MM.1S (cell line): ENCODE data around the gene KLF15.

Source experiments
- DNase-seq: peaks from one replicate; pipeline ENCODE4 v3.0.0-alpha.2; 2015
- H2AFZ ChIP-seq: fragments of 300-600 bp; sonication (generic); 2 replicates; pipeline ENCODE4 v1.6.0; 2016; ENCODE audit warnings: antibody characterized with exemption, low read length
- H3F3A ChIP-seq: fragments of 300-600 bp; sonication (generic); 2 replicates; pipeline ENCODE4 v1.6.1; 2016; ENCODE audit warnings: mild to moderate bottlenecking, antibody characterized with exemption, low read length, moderate library complexity, mixed read lengths; ENCODE audit not compliant: insufficient read depth
- H3K27ac ChIP-seq: fragments of 300-600 bp; sonication (generic); 2 replicates; pipeline ENCODE4 v1.5.1; 2016; ENCODE audit warnings: mild to moderate bottlenecking, low read length
- H3K27me3 ChIP-seq: fragments of 300-600 bp; sonication (generic); replicated peaks from 2 replicates; pipeline ENCODE4 v1.6.0; 2016; ENCODE audit warnings: low read length; ENCODE audit not compliant: insufficient read depth
- H3K36me3 ChIP-seq: fragments of 300-600 bp; sonication (generic); replicated peaks from 2 replicates; pipeline ENCODE4 v1.6.1; 2016; ENCODE audit warnings: mild to moderate bottlenecking, low read length, mixed read lengths; ENCODE audit not compliant: insufficient read depth
- H3K4me1 ChIP-seq: fragments of 300-600 bp; sonication (generic); 2 replicates; pipeline ENCODE4 v1.6.1; 2016; ENCODE audit warnings: low read length, mixed read lengths
- H3K4me2 ChIP-seq: fragments of 300-600 bp; sonication (generic); 2 replicates; pipeline ENCODE4 v1.6.0; 2016; ENCODE audit warnings: low read depth, low read length
- H3K4me3 ChIP-seq: fragments of 300-600 bp; sonication (generic); 2 replicates; pipeline ENCODE4 v1.5.1; 2016; ENCODE audit warnings: low read length, mixed read lengths
- H3K79me2 ChIP-seq: fragments of 300-600 bp; sonication (generic); 2 replicates; pipeline ENCODE4 v1.6.1; 2016; ENCODE audit warnings: mixed run types, low read length, mixed read lengths
- H3K9ac ChIP-seq: fragments of 300-600 bp; sonication (generic); 2 replicates; pipeline ENCODE4 v1.6.1; 2016; ENCODE audit warnings: low read length, mixed read lengths
- H3K9me2 ChIP-seq: fragments of 300-600 bp; sonication (generic); replicated peaks from 2 replicates; pipeline ENCODE4 v1.6.1; 2016; ENCODE audit warnings: mild to moderate bottlenecking, low read length, mixed read lengths; ENCODE audit not compliant: insufficient read depth
- H3K9me3 ChIP-seq: fragments of 300-600 bp; sonication (generic); replicated peaks from 2 replicates; pipeline ENCODE4 v1.6.1; 2016; ENCODE audit warnings: mild to moderate bottlenecking, low read length, mixed read lengths; ENCODE audit not compliant: insufficient read depth
- H4K20me1 ChIP-seq: fragments of 300-600 bp; sonication (generic); 2 replicates; pipeline ENCODE4 v1.6.1; 2016; ENCODE audit warnings: mild to moderate bottlenecking, low read length, moderate library complexity, mixed read lengths; ENCODE audit not compliant: insufficient read depth
- CTCF ChIP-seq: fragments of 300-600 bp; sonication (generic); IDR thresholded peaks from 2 replicates; pipeline ENCODE4 v1.5.1; 2016; ENCODE audit warnings: antibody characterized with exemption, low read length, mixed read lengths
- EZH2 ChIP-seq: fragments of 300-600 bp; sonication (generic); optimal IDR thresholded peaks from 2 replicates; pipeline ENCODE3; 2017; ENCODE audit warnings: low read depth, mild to moderate bottlenecking, antibody characterized with exemption, low read length, mixed read lengths
- EZH2phosphoT487 ChIP-seq: fragments of 300-600 bp; sonication (generic); IDR thresholded peaks from 2 replicates; pipeline ENCODE4 v1.6.1; 2018; ENCODE audit warnings: antibody characterized with exemption, low read length

The KLF15 gene

GRCh38 chr3:126317029-126317996, 39.9 kb downstream of the KLF15 start:
- H3K4me3 ChIP-seq, result no peak overlapping the region
- H3K4me1 ChIP-seq, result no peaks in the 10 kb centered on the region
- H3K79me2 ChIP-seq, result no peaks in the 10 kb centered on the region
- no peaks in the 10 kb centered on the region for H3K36me3 ChIP-seq
- H4K20me1 ChIP-seq, result no peaks in the 10 kb centered on the region
- no peak overlapping the region for H2AFZ ChIP-seq
- no peaks in the 10 kb centered on the region for H3F3A ChIP-seq
- no peaks in the 10 kb centered on the region for H3K9me2 ChIP-seq
- no peak overlapping the region for H3K27ac ChIP-seq
- no peak overlapping the region for H3K9ac ChIP-seq
- no peaks in the 10 kb centered on the region for H3K27me3 ChIP-seq
- TF ChIP-seq EZH2phosphoT487, result no peak
- H3K4me2 ChIP-seq, result no peak overlapping the region
- DNase-seq, result no peak
- H3K9me3 ChIP-seq, result no peaks in the 10 kb centered on the region

DNA sequence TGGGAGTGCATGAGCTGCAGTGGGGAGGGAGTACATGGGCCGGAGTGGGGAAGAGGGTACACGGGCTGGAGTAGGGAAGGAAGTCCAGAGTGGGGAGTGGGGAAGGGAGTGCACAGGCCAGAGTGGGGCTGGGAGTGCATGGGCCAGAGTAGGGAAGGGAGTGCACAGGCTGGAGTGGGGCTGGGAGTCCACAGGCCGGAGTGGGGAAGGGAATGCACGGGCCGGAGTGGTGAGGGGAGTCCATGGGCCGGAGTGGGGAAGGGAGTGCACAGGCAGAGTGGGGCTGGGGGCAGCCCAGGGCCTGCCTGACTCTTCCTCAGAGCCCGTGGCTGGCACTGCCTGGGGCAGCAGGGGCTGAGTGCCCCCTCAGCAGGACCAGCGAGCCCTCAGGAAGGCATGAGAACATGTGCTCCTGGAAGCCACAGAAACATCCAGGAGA, 40.7 kb downstream of the KLF15 start:
- TF ChIP-seq EZH2phosphoT487 (no peak), CTCF (no peak), EZH2 (no peak)
- no peaks in the 10 kb centered on the region for H3K9me3 ChIP-seq
- H3K4me3 ChIP-seq, result no peak overlapping the region
- no peaks in the 10 kb centered on the region for H4K20me1 ChIP-seq
- no peaks in the 10 kb centered on the region for H3K79me2 ChIP-seq
- H3K9me2 ChIP-seq, result no peaks in the 10 kb centered on the region
- DNase-seq, result no peak
- no peaks in the 10 kb centered on the region for H3K36me3 ChIP-seq
- no peaks in the 10 kb centered on the region for H3K4me1 ChIP-seq
- H3K27me3 ChIP-seq, result no peaks in the 10 kb centered on the region
- no peak overlapping the region for H2AFZ ChIP-seq
- no peak overlapping the region for H3K4me2 ChIP-seq
- H3F3A ChIP-seq, result no peaks in the 10 kb centered on the region
- no peak overlapping the region for H3K9ac ChIP-seq
- H3K27ac ChIP-seq, result no peak overlapping the region

DNA sequence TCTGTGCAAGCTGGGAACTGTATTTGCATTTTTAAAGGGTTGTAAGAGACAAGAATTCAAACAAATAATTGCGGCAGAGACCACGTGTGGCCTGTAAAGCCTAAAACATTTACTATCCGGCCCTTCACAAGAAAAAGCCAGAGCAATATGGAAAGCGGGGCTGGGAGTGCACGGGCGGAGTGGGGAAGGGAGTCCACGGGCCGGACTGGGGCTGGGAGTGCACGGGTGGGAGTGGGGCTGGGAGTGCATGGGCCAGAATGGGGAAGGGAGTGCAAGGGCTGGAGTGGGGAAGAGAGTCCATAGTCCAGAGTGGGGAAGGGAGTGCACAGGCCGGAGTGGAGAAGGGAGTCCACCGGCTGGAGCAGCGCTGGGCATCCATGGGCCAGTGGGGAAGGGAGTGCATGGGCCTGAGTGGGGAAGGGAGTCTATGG, 41.2 kb downstream of the KLF15 start:
- no peaks in the 10 kb centered on the region for H4K20me1 ChIP-seq
- no peaks in the 10 kb centered on the region for H3K4me1 ChIP-seq
- no peaks in the 10 kb centered on the region for H3K27me3 ChIP-seq
- H3K9me3 ChIP-seq, result no peaks in the 10 kb centered on the region
- no peak for TF ChIP-seq EZH2
- no peak for TF ChIP-seq CTCF
- TF ChIP-seq EZH2phosphoT487, result no peak
- no peaks in the 10 kb centered on the region for H3K79me2 ChIP-seq
- no peak for DNase-seq
- no peak overlapping the region for H2AFZ ChIP-seq
- no peak overlapping the region for H3K9ac ChIP-seq
- no peak overlapping the region for H3K4me2 ChIP-seq
- no peaks in the 10 kb centered on the region for H3K36me3 ChIP-seq
- H3F3A ChIP-seq, result no peaks in the 10 kb centered on the region
- H3K4me3 ChIP-seq, result no peak overlapping the region
- H3K9me2 ChIP-seq, result no peaks in the 10 kb centered on the region
- H3K27ac ChIP-seq, result no peak overlapping the region
